Nephron (organoid): ENCODE data around the gene RNF113A.
"Not testable (repeated sequence)": the region's sequence is repeated elsewhere in the genome, so short reads cannot be mapped to it uniquely, and the experiment has no call there.

Experiments
- H3K27ac Mint-ChIP-seq, 3 experiments: 2 replicates each; pipeline ENCODE4 v1.8.0; 2020; ENCODE audit warnings: mixed read lengths in 3 of 3, mild to moderate bottlenecking in 2 of 3, moderate library complexity in 1 of 3
- H3K27me3 Mint-ChIP-seq: 2 replicates; pipeline ENCODE4 v1.8.0; 2021; ENCODE audit warnings: low read depth, mild to moderate bottlenecking, moderate library complexity, mixed read lengths
- H3K36me3 Mint-ChIP-seq: 2 replicates; pipeline ENCODE4 v1.8.0; 2020; ENCODE audit warnings: low read depth, mixed read lengths
- H3K4me1 Mint-ChIP-seq: 2 replicates; pipeline ENCODE4 v1.8.0; 2020; ENCODE audit warnings: mixed read lengths
- H3K4me3 Mint-ChIP-seq, 3 experiments: 2 replicates each; pipeline ENCODE4 v1.8.0; 2020; ENCODE audit warnings: mild to moderate bottlenecking in 3 of 3, mixed read lengths in 3 of 3, moderate library complexity in 2 of 3
- H3K9me3 Mint-ChIP-seq: 2 replicates; pipeline ENCODE4 v1.8.0; 2020; ENCODE audit warnings: mixed read lengths
- CTCF ChIP-seq, 3 experiments: fragments of 200-600 bp; sonication (generic); IDR thresholded peaks; one replicate each; pipeline ENCODE4 v1.5.0; 2021; ENCODE audit warnings: antibody characterized with exemption in 3 of 3; ENCODE audit not compliant: unreplicated experiment in 3 of 3

The RNF113A gene

GRCh38 chrX:119853444-119853843, 18.1 kb downstream of the RNF113A start:
- H3K27ac Mint-ChIP-seq = peak overlapping the region; percentile 81 to 98 (median 97)
- H3K4me3 Mint-ChIP-seq = peak overlapping the region; percentile 98 to 99 (median 98)

GRCh38 chrX:119852382-119853353, 18.9 kb downstream of the RNF113A start, which contains the start of gene UPF3B:
TSS of gene UPF3B (minus strand) at chrX:119852963. CDS start at chrX:119852928, 35 bp downstream.
- Mint-ChIP-seq H3K9me3 (peaks cover 11% of the 10 kb centered on the region), H3K4me3 (peak within 1 kb of the TSS; percentile 98 to 99 (median 98)), H3K4me1 (peaks cover 19% of the 10 kb centered on the region), H3K36me3 (peaks cover 26% of the 10 kb centered on the region), H3K27me3 (peaks cover under 1% of the 10 kb centered on the region), H3K27ac (peak within 1 kb of the TSS; percentile 81 to 98 (median 97))
- TF ChIP-seq CTCF (IDR thresholded peaks at IDR 0.05; ENCODE audit: unreplicated experiment in 3 of 3) = no peak

More at GRCh38 chrX:119853444-119853843, 18.1 kb downstream of the RNF113A start:
- Mint-ChIP-seq H3K4me1 (peaks cover 19% of the 10 kb centered on the region), H3K9me3 (peaks cover 11% of the 10 kb centered on the region), H3K27me3 (peaks cover 4% of the 10 kb centered on the region), H3K36me3 (peaks cover 23% of the 10 kb centered on the region)
- TF ChIP-seq CTCF (IDR thresholded peaks at IDR 0.05; ENCODE audit: unreplicated experiment in 3 of 3) = no peak

GRCh38 chrX:119833905-119834304, 37.6 kb downstream of the RNF113A start:
- no peak for TF ChIP-seq CTCF (IDR thresholded peaks at IDR 0.05; ENCODE audit: unreplicated experiment in 3 of 3)
- Mint-ChIP-seq H3K4me1 (no peaks in the 10 kb centered on the region), H3K27ac (no peak overlapping the region), H3K36me3 (peaks cover 61% of the 10 kb centered on the region), H3K27me3 (no peaks in the 10 kb centered on the region), H3K4me3 (no peak overlapping the region), H3K9me3 (peaks cover 20% of the 10 kb centered on the region)

GRCh38 chrX:119828446-119828845, 43.1 kb downstream of the RNF113A start:
- peaks cover 33% of the 10 kb centered on the region for H3K36me3 Mint-ChIP-seq
- H3K4me3 Mint-ChIP-seq = no peak overlapping the region
- no peak for TF ChIP-seq CTCF (IDR thresholded peaks at IDR 0.05; ENCODE audit: unreplicated experiment in 3 of 3)
- H3K4me1 Mint-ChIP-seq = no peaks in the 10 kb centered on the region
- no peak overlapping the region for H3K27ac Mint-ChIP-seq
- H3K9me3 Mint-ChIP-seq = peaks cover 12% of the 10 kb centered on the region
- no peaks in the 10 kb centered on the region for H3K27me3 Mint-ChIP-seq

- H3K4me1 Mint-ChIP-seq = no peaks in the 10 kb centered on the region
- peaks cover 27% of the 10 kb centered on the region for H3K36me3 Mint-ChIP-seq
- H3K27me3 Mint-ChIP-seq = no peaks in the 10 kb centered on the region
- no peak for TF ChIP-seq CTCF (IDR thresholded peaks at IDR 0.05; ENCODE audit: unreplicated experiment in 3 of 3)
- H3K4me3 Mint-ChIP-seq = no peak overlapping the region
- H3K27ac Mint-ChIP-seq = no peak overlapping the region
- H3K9me3 Mint-ChIP-seq = peaks cover 15% of the 10 kb centered on the region
Observed at GRCh38 chrX:119826399-119826959, 45.1 kb downstream of the RNF113A start.

- H3K9me3 Mint-ChIP-seq, H3K27ac Mint-ChIP-seq: not testable (repeated sequence)
Observed at GRCh38 chrX:119824221-119824620, 47.3 kb downstream of the RNF113A start.

GRCh38 chrX:119821703-119822102, 49.8 kb downstream of the RNF113A start:
- peaks cover 14% of the 10 kb centered on the region for H3K9me3 Mint-ChIP-seq
- H3K4me1 Mint-ChIP-seq, H3K4me3 Mint-ChIP-seq, H3K36me3 Mint-ChIP-seq, H3K27ac Mint-ChIP-seq, H3K27me3 Mint-ChIP-seq: not testable (repeated sequence)

More at GRCh38 chrX:119824221-119824620, 47.3 kb downstream of the RNF113A start:
- not testable (repeated sequence) for H3K4me3 Mint-ChIP-seq, H3K27me3 Mint-ChIP-seq, H3K4me1 Mint-ChIP-seq, H3K36me3 Mint-ChIP-seq
